CD4-positive, alpha-beta memory T cell (primary cell): ENCODE measurements around the gene IL22RA2. TPM values are rescaled to one million over a fixed set of nuclear protein-coding genes. Genes with fewer than 3 reads are reported as not detected.

Experiments used
- CTCF ChIA-PET: fragments of 350-600 bp; sonication (Branson Sonifier 250); formaldehyde crosslinking; loops from one replicate; lab custom pipeline; 2021; ENCODE audit warnings: inconsistent platforms; ENCODE audit not compliant: partially characterized antibody; lab: Charles Lee
- POLR2A ChIA-PET: fragments of 350-600 bp; sonication (Branson Sonifier 250); formaldehyde crosslinking; loops from one replicate; lab custom pipeline; 2021; ENCODE audit not compliant: partially characterized antibody; lab: Charles Lee
- DNase-seq, 5 donors: peaks; one replicate each; pipeline versions ENCODE4 v3.0.0 to v3.0.0-alpha.2; 2020 to 2022; ENCODE audit warnings: mixed read lengths in 1 of 5
- H3K27ac ChIP-seq: one replicate; pipeline ENCODE4 v1.7.0; 2013; ENCODE audit warnings: low read depth, low read length
- H3K27me3 ChIP-seq: 2 replicates; pipeline ENCODE4 v1.7.0; 2013; ENCODE audit warnings: mild to moderate bottlenecking, low read length, moderate library complexity; ENCODE audit not compliant: insufficient read depth
- H3K36me3 ChIP-seq: 2 replicates; pipeline ENCODE4 v1.7.0; 2013; ENCODE audit warnings: mild to moderate bottlenecking, low read length, moderate library complexity; ENCODE audit not compliant: insufficient read depth
- H3K4me1 ChIP-seq: 2 replicates; pipeline ENCODE4 v1.7.0; 2013; ENCODE audit warnings: mild to moderate bottlenecking, low read length, moderate library complexity; ENCODE audit not compliant: insufficient read depth
- H3K4me3 ChIP-seq, 2 donors: one replicate each; pipeline ENCODE4 v1.7.0; 2013; ENCODE audit warnings: low read length in 2 of 2, mild to moderate bottlenecking in 1 of 2
- H3K9me3 ChIP-seq, 2 donors: one replicate each; pipeline ENCODE4 v1.7.0; 2013; ENCODE audit warnings: low read length in 2 of 2, control low read depth in 1 of 2; ENCODE audit not compliant: control insufficient read depth in 1 of 2
- H3K27ac Mint-ChIP-seq, 7 donors: one replicate each; pipeline ENCODE4 v1.8.0; 2020 to 2021; ENCODE audit warnings: mixed read lengths in 7 of 7, mild to moderate bottlenecking in 6 of 7, inconsistent platforms in 3 of 7, moderate library complexity in 3 of 7
- H3K27me3 Mint-ChIP-seq, 2 donors: one replicate each; pipeline ENCODE4 v1.8.0; 2020 to 2021; ENCODE audit warnings: mixed read lengths in 2 of 2
- H3K36me3 Mint-ChIP-seq, 2 donors: one replicate each; pipeline ENCODE4 v1.8.0; 2020 to 2021; ENCODE audit warnings: mixed read lengths in 2 of 2, inconsistent platforms in 1 of 2, mild to moderate bottlenecking in 1 of 2
- H3K4me1 Mint-ChIP-seq, 4 donors: one replicate each; pipeline ENCODE4 v1.8.0; 2020 to 2021; ENCODE audit warnings: mixed read lengths in 4 of 4, mild to moderate bottlenecking in 1 of 4
- H3K4me3 Mint-ChIP-seq, 8 donors: one replicate each; pipeline ENCODE4 v1.8.0; 2020 to 2021; ENCODE audit warnings: mixed read lengths in 8 of 8, mild to moderate bottlenecking in 7 of 8, moderate library complexity in 6 of 8, inconsistent platforms in 3 of 8
- H3K9me3 Mint-ChIP-seq, 8 donors: one replicate each; pipeline ENCODE4 v1.8.0; 2020 to 2021; ENCODE audit warnings: mixed read lengths in 8 of 8, mild to moderate bottlenecking in 5 of 8, inconsistent platforms in 3 of 8, moderate library complexity in 1 of 8
- intact Hi-C: fragments of 100-400 bp; cut with micrococcal nuclease; formaldehyde crosslinking; loops from one replicate; pipeline ENCODE4 v1.15.1; 2023
- polyA plus RNA-seq, 2 donors: library from polyadenylated mRNA; unstranded; fragments of 300-500 nt; fragmentation: Illumina TruSeq; gene quantifications; one replicate each; pipeline ENCODE4 v1.2.3, GENCODE V29; 2021
- total RNA-seq, 2 experiments: library from RNA; stranded (reverse); gene quantifications; one replicate each; pipeline ENCODE4 v1.2.3, GENCODE V29; 2021

The IL22RA2 gene
- total and polyA plus RNA-seq, 4 experiments from 2014 or later, result not detected

GRCh38 chr6:137119196-137120104, 54.0 kb downstream of the IL22RA2 start:
- peaks cover 0 to 28% (median 12%) of the 10 kb centered on the region in 8 donors for H3K9me3 Mint-ChIP-seq
- ChIA-PET CTCF (no interaction called here), POLR2A (no interaction called here)
- Histone ChIP-seq H3K4me3 (no peak overlapping the region), H3K27ac (no peak overlapping the region), H3K9me3 (no peaks in the 10 kb centered on the region), H3K36me3 (no peaks in the 10 kb centered on the region), H3K27me3 (no peaks in the 10 kb centered on the region), H3K4me1 (no peaks in the 10 kb centered on the region)
- peak overlapping the region in 1 of 7 donors; percentile 7 for H3K27ac Mint-ChIP-seq
- intact Hi-C loops, result no loop called here
- H3K27me3 Mint-ChIP-seq, result peaks cover 0 to 3% of the 10 kb centered on the region in 2 donors
- H3K4me3 Mint-ChIP-seq, result no peak overlapping the region
- H3K36me3 Mint-ChIP-seq, result peaks cover 0 to 3% of the 10 kb centered on the region in 2 donors
- no peak for DNase-seq
- H3K4me1 Mint-ChIP-seq, result peaks cover 0 to 8% (median 3%) of the 10 kb centered on the region in 4 donors

GRCh38 chr6:137117581-137117980, 55.9 kb downstream of the IL22RA2 start:
- CTCF ChIA-PET, result interaction anchor here (1.0 kb wide), 1 partner anchor 472 kb away, joined by 3 read pairs; no protein-coding TSS in a partner anchor
- POLR2A ChIA-PET, result no interaction called here

GRCh38 chr6:137116807-137117206, 56.6 kb downstream of the IL22RA2 start:
- Histone ChIP-seq H3K36me3 (no peaks in the 10 kb centered on the region), H3K27ac (no peak overlapping the region), H3K4me3 (no peak overlapping the region), H3K9me3 (no peaks in the 10 kb centered on the region), H3K27me3 (no peaks in the 10 kb centered on the region), H3K4me1 (no peaks in the 10 kb centered on the region)
- Mint-ChIP-seq H3K36me3 (peaks cover 0 to 3% of the 10 kb centered on the region in 2 donors), H3K9me3 (peaks cover 0 to 28% (median 12%) of the 10 kb centered on the region in 8 donors), H3K4me1 (peaks cover 0 to 8% (median 3%) of the 10 kb centered on the region in 4 donors), H3K27me3 (peaks cover 0 to 3% of the 10 kb centered on the region in 2 donors), H3K4me3 (peak overlapping the region in 1 of 8 donors; percentile 48), H3K27ac (no peak overlapping the region)
- ChIA-PET POLR2A (no interaction called here), CTCF (interaction anchor here (1.0 kb wide), 1 partner anchor 473 kb away, joined by 3 read pairs; no protein-coding TSS in a partner anchor)
- intact Hi-C loops, result no loop called here
- DNase-seq, result no peak

More at GRCh38 chr6:137117581-137117980, 55.9 kb downstream of the IL22RA2 start:
- intact Hi-C loops, result no loop called here
- Histone ChIP-seq H3K4me3 (no peak overlapping the region), H3K27me3 (no peaks in the 10 kb centered on the region), H3K4me1 (no peaks in the 10 kb centered on the region), H3K36me3 (no peaks in the 10 kb centered on the region), H3K9me3 (no peaks in the 10 kb centered on the region), H3K27ac (no peak overlapping the region)
- H3K9me3 Mint-ChIP-seq, result peaks cover 0 to 28% (median 12%) of the 10 kb centered on the region in 8 donors
- peaks cover 0 to 3% of the 10 kb centered on the region in 2 donors for H3K27me3 Mint-ChIP-seq
- H3K27ac Mint-ChIP-seq, result no peak overlapping the region
- no peak overlapping the region for H3K4me3 Mint-ChIP-seq
- no peak for DNase-seq
- H3K36me3 Mint-ChIP-seq, result peaks cover 0 to 3% of the 10 kb centered on the region in 2 donors
- H3K4me1 Mint-ChIP-seq, result peaks cover 0 to 8% (median 3%) of the 10 kb centered on the region in 4 donors

- Mint-ChIP-seq H3K4me1 (no peaks in the 10 kb centered on the region), H3K9me3 (peaks cover 0 to 27% (median 11%) of the 10 kb centered on the region in 8 donors), H3K4me3 (no peak overlapping the region), H3K36me3 (peaks cover 0 to 3% of the 10 kb centered on the region in 2 donors), H3K27me3 (peaks cover 0 to 3% of the 10 kb centered on the region in 2 donors), H3K27ac (no peak overlapping the region)
- H3K4me1 ChIP-seq, result no peaks in the 10 kb centered on the region
- POLR2A ChIA-PET, result no interaction called here
- CTCF ChIA-PET, result interaction anchor here (0.9 to 1.4 kb wide), 5 partner anchors 18 to 473 kb away, joined by 3 to 5 read pairs (median 3); no protein-coding TSS in a partner anchor
- intact Hi-C loops, result no loop called here
- no peaks in the 10 kb centered on the region for H3K9me3 ChIP-seq
- no peaks in the 10 kb centered on the region for H3K36me3 ChIP-seq
- no peak overlapping the region for H3K27ac ChIP-seq
- DNase-seq, result no peak
- H3K4me3 ChIP-seq, result no peak overlapping the region
- H3K27me3 ChIP-seq, result no peaks in the 10 kb centered on the region
These were observed 57.8 kb downstream of the IL22RA2 start for GRCh38 chr6:137115658-137116057.

GRCh38 chr6:137112067-137112355, 61.4 kb downstream of the IL22RA2 start:
- intact Hi-C loops, result no loop called here

GRCh38 chr6:137111296-137112066, 62.0 kb downstream of the IL22RA2 start:
- H3K27me3 Mint-ChIP-seq, result peaks cover 0 to 2% of the 10 kb centered on the region in 2 donors
- H3K36me3 Mint-ChIP-seq, result no peaks in the 10 kb centered on the region
- no peak for DNase-seq
- no peak overlapping the region for H3K4me3 ChIP-seq
- H3K4me1 ChIP-seq, result peaks cover 2% of the 10 kb centered on the region
- no peaks in the 10 kb centered on the region for H3K36me3 ChIP-seq
- H3K9me3 ChIP-seq, result no peaks in the 10 kb centered on the region
- no peak overlapping the region for H3K4me3 Mint-ChIP-seq
- intact Hi-C loops, result no loop called here
- POLR2A ChIA-PET, result no interaction called here
- H3K9me3 Mint-ChIP-seq, result peaks cover 0 to 5% (median 0%) of the 10 kb centered on the region in 8 donors
- no peaks in the 10 kb centered on the region for H3K27me3 ChIP-seq
- H3K4me1 Mint-ChIP-seq, result peaks cover 0 to 14% (median 4%) of the 10 kb centered on the region in 4 donors
- no peak overlapping the region for H3K27ac ChIP-seq
- no peak overlapping the region for H3K27ac Mint-ChIP-seq
- CTCF ChIA-PET, result no interaction called here

More at GRCh38 chr6:137112067-137112355, 61.4 kb downstream of the IL22RA2 start:
- no peaks in the 10 kb centered on the region for H3K36me3 ChIP-seq
- no peaks in the 10 kb centered on the region for H3K27me3 ChIP-seq
- no peak overlapping the region for H3K27ac ChIP-seq
- no peak overlapping the region for H3K27ac Mint-ChIP-seq
- H3K4me3 Mint-ChIP-seq, result no peak overlapping the region
- H3K4me1 ChIP-seq, result no peaks in the 10 kb centered on the region
- no peaks in the 10 kb centered on the region for H3K36me3 Mint-ChIP-seq
- no peak for DNase-seq
- H3K4me3 ChIP-seq, result no peak overlapping the region
- H3K27me3 Mint-ChIP-seq, result peaks cover 0 to 2% of the 10 kb centered on the region in 2 donors
- POLR2A ChIA-PET, result no interaction called here
- peaks cover 0 to 9% (median 4%) of the 10 kb centered on the region in 4 donors for H3K4me1 Mint-ChIP-seq
- peaks cover 0 to 5% (median 0%) of the 10 kb centered on the region in 8 donors for H3K9me3 Mint-ChIP-seq
- no peaks in the 10 kb centered on the region for H3K9me3 ChIP-seq
- CTCF ChIA-PET, result no interaction called here

GRCh38 chr6:137107767-137108105, 65.7 kb downstream of the IL22RA2 start:
- DNase-seq, result no peak
- no peak overlapping the region for H3K27ac ChIP-seq

More at GRCh38 chr6:137107767-137108105, 65.7 kb downstream of the IL22RA2 start:
- Mint-ChIP-seq H3K4me1 (peaks cover 18 to 41% (median 28%) of the 10 kb centered on the region in 4 donors), H3K27ac (peak overlapping the region in 3 of 7 donors; percentile 44 to 76 (median 57)), H3K27me3 (peaks cover 0 to 2% of the 10 kb centered on the region in 2 donors), H3K9me3 (peaks cover 0 to 12% (median 4%) of the 10 kb centered on the region in 8 donors), H3K4me3 (no peak overlapping the region), H3K36me3 (no peaks in the 10 kb centered on the region)
- ChIA-PET POLR2A (no interaction called here), CTCF (no interaction called here)
- Histone ChIP-seq H3K27me3 (no peaks in the 10 kb centered on the region), H3K36me3 (no peaks in the 10 kb centered on the region), H3K4me1 (peaks cover 31% of the 10 kb centered on the region), H3K4me3 (no peak overlapping the region), H3K9me3 (no peaks in the 10 kb centered on the region)
- intact Hi-C loops, result no loop called here
